Myocyte (in vitro differentiated cells): ENCODE data around the gene HAND1. TPM values are rescaled to one million over a fixed set of nuclear protein-coding genes. Genes with fewer than 3 reads are reported as not detected.
"Not testable (repeated sequence)": the region's sequence is repeated elsewhere in the genome, so short reads cannot be mapped to it uniquely, and the experiment has no call there.

ENCODE experiments used
- DNase-seq: peaks from one replicate; pipeline ENCODE4 v3.0.0-alpha.2; 2012; ENCODE audit warnings: low read depth
- polyA plus RNA-seq: library from polyadenylated mRNA; unstranded; fragments of >200 nt; gene quantifications from one replicate; pipeline ENCODE4 v1.2.1, GENCODE V29; 2012; ENCODE audit warnings: missing spikeins
- total RNA-seq: library from RNA; depleted of rRNA; stranded (reverse); fragments of >200 nt; gene quantifications from 2 replicates; pipeline ENCODE4 v1.2.3, GENCODE V29; 2014

Gene HAND1
- not detected in 2 replicates for total RNA-seq
- not detected for polyA plus RNA-seq

DNA sequence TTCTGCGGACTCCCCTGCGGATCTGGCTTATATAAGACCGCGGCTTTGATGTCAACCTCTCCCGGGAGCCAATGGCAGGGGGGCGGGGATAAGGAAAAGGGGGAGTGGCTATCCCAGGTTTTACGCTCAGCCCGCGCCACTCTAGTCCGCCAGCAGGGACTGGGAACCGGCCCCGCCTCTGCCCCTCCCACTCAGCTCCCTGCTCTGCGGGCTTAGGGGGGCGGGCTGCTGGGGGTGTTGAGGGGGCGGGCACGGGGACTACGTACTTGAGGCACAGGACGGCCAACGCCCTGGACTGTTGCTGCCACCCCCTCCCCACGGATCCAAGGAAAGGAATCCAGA lies at the start of gene HAND1:
HAND1 (minus strand) TSS at position 4 of the 342 bp plus-strand sequence. CDS start 219 bp downstream, outside the sequence.
- peak; percentile 40 for DNase-seq

DNA sequence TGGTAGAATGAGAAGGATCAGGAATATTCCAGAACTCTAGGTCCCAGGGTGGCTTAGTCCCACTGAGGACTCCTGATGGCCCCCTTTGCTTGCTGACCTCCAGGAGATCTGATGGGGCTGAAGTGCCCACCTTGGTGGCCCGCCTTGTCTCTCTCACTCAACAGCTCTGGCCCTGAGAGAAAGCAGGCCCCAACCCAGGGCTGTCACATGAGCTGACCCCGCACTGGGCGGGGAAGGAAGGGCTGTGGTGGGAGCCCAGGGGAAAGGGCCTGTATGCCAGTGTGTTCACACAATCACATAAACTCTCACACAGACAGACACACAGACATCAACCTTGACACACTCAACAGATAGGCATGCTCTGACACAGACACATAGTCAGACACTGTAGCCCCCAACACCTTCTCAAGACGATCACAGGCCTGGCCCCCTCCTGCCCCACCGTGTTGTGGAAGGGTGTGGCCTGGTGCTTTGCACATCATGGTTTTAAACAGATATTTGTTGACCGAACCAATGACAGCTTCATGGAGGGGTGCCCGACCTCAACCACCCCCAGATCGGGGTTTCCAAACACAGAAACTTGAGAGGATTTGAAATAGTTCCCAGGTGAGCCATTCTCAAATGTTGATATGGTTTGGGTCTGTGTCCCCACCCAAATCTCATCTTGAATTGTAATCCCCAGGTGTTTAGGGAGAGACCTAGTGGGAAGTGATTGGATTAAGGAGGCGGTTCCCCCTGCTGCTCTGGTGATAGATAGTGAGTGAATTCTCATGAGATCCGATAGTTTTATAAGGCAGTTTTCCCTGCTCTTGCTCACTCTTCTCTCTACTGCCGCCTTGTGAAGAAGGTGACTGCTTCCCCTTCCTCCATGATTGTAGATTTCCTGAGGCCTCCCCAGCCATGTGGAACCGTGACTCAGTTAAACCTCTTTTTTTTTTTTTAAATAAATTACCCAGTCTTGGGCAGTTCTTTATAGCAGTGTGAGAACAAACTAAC lies 48.5 kb upstream of the HAND1 start:
- no peak for DNase-seq

DNA sequence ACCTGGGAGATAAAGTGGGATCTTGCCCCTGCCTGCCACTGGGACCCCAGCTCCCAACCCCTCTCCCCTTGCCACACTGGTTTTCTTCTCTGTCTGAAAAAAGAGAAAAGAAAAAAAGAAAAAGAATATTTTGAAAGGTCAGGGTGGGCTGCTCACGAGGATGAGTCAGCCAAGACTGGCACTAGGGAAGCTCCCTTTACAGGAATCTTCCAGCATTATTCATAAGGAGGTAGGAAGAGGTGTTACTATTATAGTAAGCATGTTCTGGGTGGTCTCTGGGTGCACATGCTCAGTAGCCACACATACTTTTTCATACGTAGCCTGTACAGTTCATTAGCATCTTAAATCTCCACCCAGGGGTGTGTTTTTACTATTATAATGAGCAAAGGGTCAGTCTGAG lies 46.8 kb upstream of the HAND1 start:
- DNase-seq = no peak

DNA sequence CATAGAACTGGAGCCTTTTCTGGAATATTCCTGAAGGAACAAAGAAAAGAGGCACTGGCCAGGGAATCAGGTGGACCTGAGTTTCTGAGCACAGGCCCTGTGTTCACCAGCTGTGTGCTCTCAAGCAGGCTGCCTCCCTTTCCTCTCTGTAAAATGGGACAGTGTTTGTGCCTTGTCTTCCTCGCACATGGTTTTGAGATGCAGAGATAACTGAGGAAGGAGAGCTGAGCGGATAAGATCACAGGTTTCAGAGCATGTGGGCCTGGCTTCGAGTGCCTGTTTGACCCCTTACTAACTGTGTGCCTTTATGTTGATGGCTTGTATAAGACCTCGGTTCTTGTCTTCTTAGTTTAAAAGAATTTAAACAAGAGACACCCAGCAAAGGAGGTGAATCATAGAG lies 46.2 kb upstream of the HAND1 start:
- no peak for DNase-seq

DNA sequence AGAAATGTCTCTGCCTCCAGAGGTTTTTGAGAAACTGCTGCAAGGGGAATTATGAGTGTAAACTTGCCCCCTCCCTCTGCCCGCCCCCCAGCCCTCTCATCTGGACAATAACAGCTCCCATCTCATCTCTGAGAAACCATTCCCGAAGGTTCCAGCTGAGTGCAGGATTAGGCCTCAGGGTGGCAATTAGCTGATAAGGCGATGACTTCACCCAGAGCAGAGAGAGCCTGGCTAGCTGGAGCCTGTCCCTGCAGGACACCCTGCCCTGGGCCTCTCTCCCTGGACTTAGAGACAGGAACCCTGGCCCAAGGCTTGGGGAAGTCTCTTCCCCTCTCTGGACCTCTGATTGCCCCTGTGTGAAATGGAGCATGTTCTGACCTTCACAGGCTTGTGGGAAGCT lies 45.7 kb upstream of the HAND1 start:
- peak; percentile 7 for DNase-seq

DNA sequence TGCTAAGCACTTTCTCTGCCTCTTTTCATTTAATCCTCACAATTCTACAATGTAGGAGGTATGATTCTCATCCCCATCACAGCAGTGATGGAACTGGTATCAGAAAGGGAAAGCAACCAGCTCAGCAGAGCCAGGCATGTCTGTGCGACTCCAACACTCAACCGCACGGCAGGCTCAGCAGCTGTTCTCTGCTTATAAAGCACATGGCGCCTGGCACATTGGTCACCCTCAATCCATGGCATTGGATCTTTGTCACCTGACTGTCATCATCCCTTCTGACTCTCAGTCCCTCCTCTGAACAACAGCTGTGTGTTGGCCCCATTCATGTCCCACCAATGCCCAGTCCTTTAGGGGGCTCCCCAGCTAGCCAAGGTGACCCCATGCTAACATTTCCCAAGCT lies 45.1 kb upstream of the HAND1 start:
- DNase-seq = peak; percentile 51

DNA sequence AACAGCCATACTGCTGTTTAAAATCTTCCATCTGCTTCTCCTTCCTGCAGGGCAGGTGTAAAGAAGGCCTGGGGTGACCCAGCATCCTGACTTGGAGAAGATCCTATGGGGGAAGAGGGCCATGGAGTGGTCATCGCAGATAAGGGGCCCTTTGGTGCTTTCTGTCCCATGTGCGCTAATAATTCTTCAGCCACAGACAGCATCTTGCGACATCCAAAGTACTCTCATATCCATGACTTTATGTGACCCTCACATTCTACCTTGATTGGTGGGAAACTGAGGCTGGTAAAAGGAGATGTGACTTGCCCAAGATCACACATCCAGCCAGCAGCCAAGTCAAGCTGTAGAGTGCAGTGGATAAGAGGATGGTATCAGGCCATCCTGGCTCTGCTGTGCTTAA lies 44.3 kb upstream of the HAND1 start:
- no peak for DNase-seq

DNA sequence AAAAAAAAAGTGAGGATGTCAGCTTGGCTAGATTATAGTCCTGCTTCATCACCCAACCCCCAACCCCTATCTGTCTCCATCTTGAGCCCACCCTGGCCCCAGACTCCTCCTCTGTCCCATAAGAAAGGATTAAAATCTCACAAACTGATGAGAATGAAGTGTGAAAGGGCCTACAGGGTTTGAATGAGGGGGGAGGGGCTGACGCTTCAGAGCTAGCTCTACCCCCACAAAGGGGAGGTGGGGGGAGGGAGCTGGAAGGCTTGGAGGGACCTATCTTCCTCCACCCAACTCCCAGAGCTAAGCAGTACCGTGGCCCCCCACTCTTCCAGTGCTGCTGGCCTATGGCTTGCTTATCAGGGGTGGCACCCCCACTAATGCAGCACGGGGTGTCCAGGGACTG lies 43.7 kb upstream of the HAND1 start:
- DNase-seq = no peak

DNA sequence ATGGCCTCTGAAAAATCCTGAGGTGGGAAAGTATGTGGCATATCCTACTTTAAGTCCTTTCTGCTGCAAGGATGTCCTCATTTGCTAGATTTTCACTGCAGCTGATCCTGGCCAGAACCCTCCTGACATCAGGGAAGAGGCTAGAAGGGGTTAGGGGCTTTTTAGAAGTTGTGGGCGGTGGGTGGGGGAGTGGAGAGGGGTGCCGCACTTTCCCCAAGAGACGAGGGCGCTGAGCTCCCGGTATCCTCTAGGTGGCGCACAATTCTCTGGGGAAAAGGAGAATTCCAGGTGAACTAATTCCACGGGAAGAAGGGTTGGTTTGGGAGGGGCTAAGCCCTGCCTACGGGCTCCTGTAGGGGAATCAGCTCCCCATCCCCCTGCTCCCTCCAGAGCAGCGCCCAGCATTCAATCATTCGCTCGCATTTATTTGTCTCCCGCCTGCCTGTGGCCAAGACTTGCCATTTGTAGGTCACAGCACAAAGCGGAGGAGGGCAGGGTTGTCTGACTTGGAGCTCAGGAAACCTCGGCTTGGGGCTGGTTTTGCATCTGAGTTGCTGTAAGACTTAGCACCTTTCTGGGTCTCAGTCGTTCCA lies 42.9 kb upstream of the HAND1 start:
- DNase-seq = no peak

DNA sequence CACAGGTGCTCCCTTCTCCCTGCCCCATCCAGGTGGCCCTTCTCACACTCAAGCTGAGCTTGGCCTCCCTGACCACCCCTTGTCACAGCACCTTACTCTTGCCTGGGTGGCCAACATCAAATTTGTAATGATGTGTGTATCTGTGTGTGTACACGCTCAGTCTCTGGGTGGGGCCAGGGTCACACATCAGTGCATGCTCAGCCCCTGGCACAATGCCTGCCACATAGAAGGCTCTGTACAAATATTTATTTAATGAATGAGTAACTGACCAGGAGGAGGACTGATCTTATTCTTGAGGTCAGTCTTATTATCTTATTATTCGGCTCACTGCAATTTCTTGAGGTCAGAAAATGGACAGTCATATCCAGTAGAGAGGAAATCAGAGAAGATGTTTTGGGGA lies 41.3 kb upstream of the HAND1 start:
- no peak for DNase-seq

DNA sequence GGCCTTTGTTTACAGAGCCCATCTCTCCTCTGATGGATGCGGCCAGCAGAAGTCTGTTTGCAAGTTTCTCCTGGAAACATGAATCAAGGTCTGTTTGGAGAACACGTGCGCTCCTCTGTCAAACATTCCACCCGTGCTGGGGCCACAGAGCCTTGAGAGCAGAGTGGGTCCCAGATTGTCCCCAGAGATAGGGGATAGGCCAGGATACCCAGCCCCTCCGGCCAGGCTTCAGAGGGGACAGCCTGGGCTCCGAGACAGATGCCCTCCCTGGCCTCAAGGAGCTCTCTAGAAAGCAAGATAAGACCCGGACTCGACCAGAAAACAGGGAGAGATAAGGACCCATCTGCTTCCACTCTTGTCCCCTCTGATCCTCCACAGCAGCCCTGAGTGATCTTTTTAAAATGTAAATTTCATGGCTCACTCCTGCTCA lies 40.4 kb upstream of the HAND1 start:
- DNase-seq = no peak

DNA sequence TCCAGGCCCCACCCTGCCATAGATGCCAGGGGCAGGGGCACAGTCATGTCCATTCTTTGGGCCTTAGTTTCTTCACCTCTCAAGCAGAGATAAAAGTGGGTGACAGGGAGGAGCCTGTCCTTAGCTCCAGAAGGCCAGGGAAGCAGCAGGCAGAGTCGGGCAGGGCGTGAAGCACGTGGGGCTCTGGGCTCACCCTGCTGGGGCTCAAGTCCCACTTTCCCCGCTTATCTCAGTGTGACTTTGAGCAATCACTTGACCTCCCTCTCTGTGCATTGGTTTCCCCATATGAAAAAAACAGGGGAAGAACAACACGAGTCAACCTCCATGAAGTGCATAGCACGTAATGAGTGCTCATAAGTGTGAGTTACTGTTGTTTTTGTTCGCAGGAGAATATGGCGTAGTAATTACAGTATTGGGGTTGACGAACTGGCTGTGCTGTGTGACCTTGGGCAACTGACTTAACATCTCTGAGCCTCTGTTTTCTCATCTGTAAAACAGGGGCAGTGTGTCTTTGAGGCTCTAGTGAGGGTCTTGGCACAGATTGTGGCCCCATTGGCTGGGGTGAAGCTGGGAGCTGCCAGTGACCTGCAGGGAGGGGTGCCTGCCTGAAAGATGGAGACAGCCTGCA lies 39.9 kb upstream of the HAND1 start:
- DNase-seq = no peak

DNA sequence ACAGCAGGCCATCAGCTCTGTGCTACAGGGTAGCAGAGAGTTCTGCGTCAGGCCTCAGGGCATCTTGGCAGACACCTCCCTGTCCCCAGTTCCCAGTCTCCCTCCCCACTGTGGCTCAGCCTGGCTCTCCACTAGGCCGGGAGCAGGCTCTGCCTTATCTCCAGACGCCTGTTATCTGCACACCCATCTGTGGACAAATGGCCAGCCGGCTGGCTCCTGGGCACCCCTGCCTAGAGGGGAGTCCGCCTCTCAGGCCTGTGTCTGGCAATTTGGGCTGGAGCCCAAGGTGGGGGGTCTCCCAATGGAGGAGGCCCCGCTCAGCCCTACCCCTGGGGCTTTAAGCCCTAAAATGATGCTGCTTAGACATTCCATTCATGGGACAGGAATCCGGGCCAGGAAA lies 39.2 kb upstream of the HAND1 start:
- no peak for DNase-seq

DNA sequence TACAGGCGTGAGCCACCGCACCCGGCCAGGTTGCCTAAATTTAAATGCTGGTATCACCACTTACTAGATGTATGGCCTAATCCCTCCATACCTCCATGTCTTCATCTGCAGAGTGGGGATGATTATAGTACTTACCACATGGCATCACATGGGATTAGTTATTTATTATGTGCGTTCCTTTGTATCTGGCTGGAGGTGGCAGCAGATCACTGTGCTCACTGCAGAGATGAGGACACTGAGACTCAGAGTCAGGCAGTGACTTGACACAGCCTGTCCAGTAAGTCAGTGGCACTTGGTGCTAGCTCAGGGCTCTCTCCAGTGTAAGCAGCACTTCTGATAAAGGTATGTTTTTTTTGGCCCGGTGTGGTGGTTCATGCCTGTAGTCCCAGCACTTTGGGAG lies 38.4 kb upstream of the HAND1 start:
- DNase-seq = no peak

DNA sequence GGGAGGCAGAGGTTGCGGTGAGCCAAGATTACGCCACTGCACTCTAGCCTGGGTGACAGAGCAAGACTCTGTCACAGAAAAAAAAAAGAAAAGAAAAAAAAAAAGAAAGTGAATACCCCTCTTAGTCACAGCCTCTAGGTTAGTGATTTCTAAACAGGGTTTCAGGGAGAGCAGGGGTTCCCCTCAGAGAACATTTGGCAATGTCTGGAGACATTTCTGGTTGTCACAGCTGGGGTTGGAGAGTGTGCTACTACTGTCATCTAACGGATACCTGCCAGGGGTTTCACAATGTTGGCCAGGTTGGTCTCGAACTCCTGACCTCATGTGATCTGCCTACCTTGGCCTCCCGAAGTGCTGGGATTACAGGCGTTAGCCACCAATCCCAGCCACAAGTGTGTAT lies 37.5 kb upstream of the HAND1 start:
- DNase-seq = not testable (repeated sequence)

DNA sequence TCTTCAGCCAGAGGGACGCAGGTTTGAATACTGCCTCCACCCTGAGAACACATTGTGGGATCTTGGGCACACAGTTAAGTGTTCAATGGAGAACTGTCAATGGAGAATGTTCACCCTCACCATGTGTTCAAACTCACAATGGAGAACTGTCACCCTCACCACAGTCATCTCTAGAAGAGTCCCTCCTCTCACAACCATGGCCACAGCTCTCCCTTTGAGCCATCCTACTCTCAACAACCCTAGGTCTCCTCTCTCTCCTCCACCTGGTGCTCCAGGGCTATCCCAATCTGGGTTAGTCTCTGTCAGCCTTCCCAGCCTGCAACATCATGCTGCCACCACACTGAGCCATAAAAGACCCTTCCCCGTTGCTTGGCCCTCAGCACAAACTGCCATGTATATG lies 36.3 kb upstream of the HAND1 start:
- DNase-seq = no peak

DNA sequence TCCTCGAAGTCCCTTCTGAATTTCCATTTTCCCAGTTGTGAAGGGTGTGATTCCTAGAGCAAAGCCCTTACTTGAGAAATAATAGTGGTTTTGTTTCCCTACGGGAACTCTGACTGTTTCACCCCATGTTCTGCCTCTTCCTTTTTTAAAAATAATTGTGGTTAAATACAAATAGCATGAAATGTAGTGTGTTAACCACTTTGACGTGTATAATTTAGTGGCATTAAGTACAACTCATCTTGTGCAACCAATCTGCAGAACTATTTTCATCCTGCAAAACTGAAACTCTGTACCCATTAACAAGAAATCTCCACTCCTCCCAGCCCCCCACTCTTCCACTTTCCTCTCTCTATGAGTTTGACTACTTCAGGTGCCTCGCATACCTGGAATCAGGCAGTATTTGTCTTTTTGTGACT lies 35.6 kb upstream of the HAND1 start:
- no peak for DNase-seq

DNA sequence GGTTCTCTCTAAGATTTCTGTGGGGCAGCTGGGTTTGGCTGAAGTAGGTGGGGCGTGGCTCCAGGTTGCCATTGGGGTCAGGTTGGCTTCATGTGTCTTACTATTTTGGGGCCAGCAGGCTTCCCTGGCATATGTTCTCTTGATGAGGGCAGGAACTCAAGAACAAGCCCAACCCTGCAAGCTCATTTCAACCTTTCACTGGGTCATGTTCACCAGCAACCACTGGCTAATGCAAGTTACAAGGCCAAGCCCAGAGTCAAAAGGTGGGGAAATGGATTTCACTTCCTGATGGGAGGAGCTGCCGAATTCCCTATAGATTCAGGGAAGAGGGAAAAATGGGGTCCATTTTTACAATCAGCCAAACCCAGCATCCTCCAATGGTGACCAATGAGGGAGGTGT lies 34.0 kb upstream of the HAND1 start:
- no peak for DNase-seq

DNA sequence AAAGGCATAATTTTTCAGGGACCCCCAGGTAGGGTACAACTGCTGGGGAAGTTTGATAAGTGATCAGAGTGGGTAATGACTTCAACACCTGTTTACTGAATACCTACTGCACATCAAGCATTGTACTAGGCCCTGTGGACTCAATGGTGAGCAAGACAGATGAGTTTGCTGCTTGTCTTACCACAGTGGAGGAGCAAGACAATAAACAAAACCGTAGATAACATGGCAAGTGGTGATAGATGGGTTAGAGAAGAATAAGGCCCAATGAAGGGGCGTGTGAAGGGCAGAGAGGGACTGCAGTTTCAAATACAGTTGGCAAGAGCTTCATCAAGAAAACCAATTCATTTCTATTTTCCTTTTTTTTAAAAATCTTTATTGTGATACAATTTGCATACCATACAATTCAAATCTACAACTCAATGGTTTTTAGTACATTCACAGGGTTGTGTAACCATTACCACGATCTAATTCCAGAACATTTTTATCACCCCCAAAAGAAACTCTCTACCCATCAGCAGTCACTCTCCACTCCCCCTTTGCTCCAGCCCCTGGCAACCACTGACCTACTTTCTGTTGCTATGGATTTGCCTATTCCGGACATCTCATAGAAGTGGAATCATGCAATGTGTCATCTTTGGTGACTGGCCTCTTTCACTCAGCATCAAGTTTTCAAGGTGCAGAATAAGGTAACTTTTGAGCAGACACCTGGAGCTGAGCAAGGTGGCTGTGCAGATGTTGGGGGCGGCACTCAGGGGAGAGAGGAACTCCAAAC lies 31.9 kb upstream of the HAND1 start:
- no peak for DNase-seq

DNA sequence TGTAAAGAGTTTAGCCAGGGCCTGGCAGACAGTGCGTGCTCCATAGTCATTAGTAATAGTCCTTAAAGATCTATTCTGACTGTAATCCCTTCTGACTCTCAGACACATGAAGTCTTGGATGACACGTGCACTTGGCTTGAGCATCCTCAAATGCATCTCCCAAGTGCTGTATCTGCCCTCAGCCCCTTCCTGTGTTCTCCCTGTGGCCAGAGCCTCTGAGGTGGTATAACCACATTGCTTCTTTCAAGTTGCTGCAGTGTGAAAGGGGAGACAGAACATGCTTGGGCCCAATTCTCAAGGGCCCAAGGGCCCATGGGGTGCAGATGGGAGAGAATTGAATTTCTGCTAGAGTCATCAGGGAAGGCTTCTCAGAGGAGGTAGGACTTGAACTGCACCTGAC lies 30.1 kb upstream of the HAND1 start:
- no peak for DNase-seq

DNA sequence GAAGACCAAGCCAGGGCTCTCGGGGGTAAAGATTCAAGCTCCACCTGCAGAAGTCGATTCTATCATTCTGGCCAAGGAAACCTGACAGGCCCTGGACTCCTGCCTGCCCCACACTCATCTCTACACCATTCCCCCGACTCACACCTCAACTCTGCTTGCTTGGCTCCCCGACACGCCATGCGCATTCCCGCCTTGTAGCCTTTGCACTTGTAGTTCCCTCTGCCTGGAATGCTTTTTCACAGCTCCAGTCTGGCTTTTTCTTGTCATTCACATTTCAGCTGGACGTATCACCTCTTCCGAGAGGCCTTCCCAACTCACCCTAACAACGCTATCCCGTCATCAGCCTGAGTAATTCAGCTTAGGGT lies 28.7 kb upstream of the HAND1 start:
- no peak for DNase-seq
